AG04450 (cell line): Measurements from ENCODE around the gene MMP21. TPM values are rescaled to one million over a fixed set of nuclear protein-coding genes. Genes with fewer than 3 reads are reported as not detected.

Experiments
- CTCF ChIA-PET: fragments of 300-600, 350-600 bp; formaldehyde crosslinking; extraction: SDS; loops from one replicate; lab custom pipeline; 2022; ENCODE audit warnings: antibody characterized with exemption, inconsistent platforms; lab: Charles Lee
- POLR2A ChIA-PET: fragments of 350-600 bp; formaldehyde crosslinking; extraction: SDS; loops from one replicate; lab custom pipeline; 2021; ENCODE audit warnings: antibody characterized with exemption, inconsistent platforms; lab: Yijun Ruan, JAX
- DNase-seq: peaks from one replicate; pipeline ENCODE4 v3.0.0-alpha.2; 2011; ENCODE audit warnings: low read depth, low spot score
- H3K27ac ChIP-seq: one replicate; pipeline ENCODE4 v1.5.1; 2012; ENCODE audit warnings: low read depth, low read length, control low read depth
- H3K27me3 ChIP-seq: one replicate; pipeline ENCODE4 v1.6.0; 2012; ENCODE audit warnings: low read length; ENCODE audit not compliant: control insufficient read depth, insufficient read depth
- H3K4me3 ChIP-seq: 2 replicates; pipeline ENCODE4 v1.5.1; 2011; ENCODE audit warnings: mild to moderate bottlenecking, low read depth, low read length, control low read depth
- H3K9me3 ChIP-seq: 2 replicates; pipeline ENCODE4 v1.5.1; 2012; ENCODE audit warnings: low read length; ENCODE audit not compliant: control insufficient read depth, insufficient read depth
- polyA minus RNA-seq: library from RNA; depleted of rRNA, polyadenylated mRNA; stranded (reverse); fragments of >200 nt; gene quantifications from 2 replicates; pipeline ENCODE4 v1.2.3, GENCODE V29; 2011; rRNA and poly(A)+ RNA removed
- polyA plus RNA-seq: library from polyadenylated mRNA; depleted of rRNA; stranded (reverse); fragments of >200 nt; gene quantifications from 2 replicates; pipeline ENCODE4 v1.2.3, GENCODE V29; 2011; rRNA removed
- TF ChIP-seq, protein P1 (sequence below): IDR thresholded peaks from 2 replicates; pipeline ENCODE4 v1.5.1; 2011; ENCODE audit warnings: low read depth, low read length, control low read depth, inconsistent platforms

The MMP21 gene
- polyA plus RNA-seq (0.07 TPM in 1 of 2 replicates, not detected in the other), polyA minus RNA-seq (not detected in 2 replicates)

GRCh38 chr10:125775491-125776106, at the start of gene MMP21:
Gene MMP21 (minus strand): TSS chr10:125775821. CDS start chr10:125775821, 0 bp downstream.
- POLR2A ChIA-PET = no interaction called here
- Histone ChIP-seq H3K9me3 (peaks cover 4% of the 10 kb centered on the region; the same call in 1 of the 2 replicates), H3K27me3 (peaks cover 18% of the 10 kb centered on the region), H3K4me3 (no peak within 1 kb of the TSS), H3K27ac (no peak within 1 kb of the TSS)
- no peak for DNase-seq
- CTCF ChIA-PET = no interaction called here
- TF ChIP-seq, protein P1, sequence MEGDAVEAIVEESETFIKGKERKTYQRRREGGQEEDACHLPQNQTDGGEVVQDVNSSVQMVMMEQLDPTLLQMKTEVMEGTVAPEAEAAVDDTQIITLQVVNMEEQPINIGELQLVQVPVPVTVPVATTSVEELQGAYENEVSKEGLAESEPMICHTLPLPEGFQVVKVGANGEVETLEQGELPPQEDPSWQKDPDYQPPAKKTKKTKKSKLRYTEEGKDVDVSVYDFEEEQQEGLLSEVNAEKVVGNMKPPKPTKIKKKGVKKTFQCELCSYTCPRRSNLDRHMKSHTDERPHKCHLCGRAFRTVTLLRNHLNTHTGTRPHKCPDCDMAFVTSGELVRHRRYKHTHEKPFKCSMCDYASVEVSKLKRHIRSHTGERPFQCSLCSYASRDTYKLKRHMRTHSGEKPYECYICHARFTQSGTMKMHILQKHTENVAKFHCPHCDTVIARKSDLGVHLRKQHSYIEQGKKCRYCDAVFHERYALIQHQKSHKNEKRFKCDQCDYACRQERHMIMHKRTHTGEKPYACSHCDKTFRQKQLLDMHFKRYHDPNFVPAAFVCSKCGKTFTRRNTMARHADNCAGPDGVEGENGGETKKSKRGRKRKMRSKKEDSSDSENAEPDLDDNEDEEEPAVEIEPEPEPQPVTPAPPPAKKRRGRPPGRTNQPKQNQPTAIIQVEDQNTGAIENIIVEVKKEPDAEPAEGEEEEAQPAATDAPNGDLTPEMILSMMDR = no peak

DNA sequence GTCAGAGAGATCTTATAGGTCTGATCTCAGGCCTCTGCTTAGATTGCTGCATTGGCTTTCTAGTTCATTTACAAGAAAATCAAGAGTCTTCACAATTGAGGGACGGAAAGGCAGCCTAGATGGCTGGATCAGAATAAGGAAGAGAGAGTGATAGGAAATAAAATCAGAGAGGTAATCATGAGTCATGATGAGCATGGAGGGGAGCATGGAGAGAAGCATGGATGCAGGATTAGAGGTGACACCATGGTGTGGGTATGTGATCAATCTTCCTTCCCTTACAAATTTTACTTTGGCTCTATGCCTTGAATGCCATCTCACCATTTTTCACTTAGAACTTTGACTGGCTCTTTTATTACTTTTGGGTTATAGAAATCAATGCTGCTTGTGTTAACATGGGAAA, 49.1 kb upstream of the MMP21 start:
- DNase-seq = no peak
- no peak overlapping the region for H3K27ac ChIP-seq
- H3K27me3 ChIP-seq = no peaks in the 10 kb centered on the region
- ChIA-PET CTCF (no interaction called here), POLR2A (no interaction called here)
- H3K4me3 ChIP-seq = peak overlapping the region; percentile 96
- TF ChIP-seq, protein P1 = no peak
- no peaks in the 10 kb centered on the region for H3K9me3 ChIP-seq

DNA sequence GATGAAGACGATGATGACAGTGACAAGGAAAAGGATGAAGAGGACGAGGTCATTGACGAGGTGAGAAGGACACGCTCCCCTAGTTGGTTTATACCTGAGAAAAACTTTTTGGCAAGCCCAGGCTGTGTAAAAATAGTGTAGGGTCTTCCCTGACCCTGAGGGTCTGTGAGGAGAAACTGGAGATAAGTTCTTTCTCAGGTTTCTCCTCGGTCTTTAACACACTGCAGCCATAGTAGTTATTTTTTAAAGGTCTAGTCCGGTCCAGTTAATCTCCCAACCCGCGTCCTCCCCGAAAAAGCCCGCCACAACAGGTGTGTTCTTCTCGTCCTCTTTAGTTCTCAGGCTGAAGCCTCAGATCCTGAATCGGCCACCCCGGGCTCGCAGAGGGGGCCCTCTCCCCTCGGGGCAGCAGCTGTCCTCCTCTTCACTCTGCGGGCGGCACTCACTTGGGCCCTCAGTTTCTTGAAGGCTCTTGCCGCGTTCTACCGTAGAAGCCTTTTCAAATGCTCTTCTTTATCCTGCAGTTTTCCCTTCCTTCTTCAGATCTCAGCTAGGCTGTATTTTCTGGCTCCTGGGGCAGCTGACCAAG, 48.1 kb upstream of the MMP21 start:
- TF ChIP-seq, protein P1 = no peak
- CTCF ChIA-PET = no interaction called here
- no peak for DNase-seq

DNA sequence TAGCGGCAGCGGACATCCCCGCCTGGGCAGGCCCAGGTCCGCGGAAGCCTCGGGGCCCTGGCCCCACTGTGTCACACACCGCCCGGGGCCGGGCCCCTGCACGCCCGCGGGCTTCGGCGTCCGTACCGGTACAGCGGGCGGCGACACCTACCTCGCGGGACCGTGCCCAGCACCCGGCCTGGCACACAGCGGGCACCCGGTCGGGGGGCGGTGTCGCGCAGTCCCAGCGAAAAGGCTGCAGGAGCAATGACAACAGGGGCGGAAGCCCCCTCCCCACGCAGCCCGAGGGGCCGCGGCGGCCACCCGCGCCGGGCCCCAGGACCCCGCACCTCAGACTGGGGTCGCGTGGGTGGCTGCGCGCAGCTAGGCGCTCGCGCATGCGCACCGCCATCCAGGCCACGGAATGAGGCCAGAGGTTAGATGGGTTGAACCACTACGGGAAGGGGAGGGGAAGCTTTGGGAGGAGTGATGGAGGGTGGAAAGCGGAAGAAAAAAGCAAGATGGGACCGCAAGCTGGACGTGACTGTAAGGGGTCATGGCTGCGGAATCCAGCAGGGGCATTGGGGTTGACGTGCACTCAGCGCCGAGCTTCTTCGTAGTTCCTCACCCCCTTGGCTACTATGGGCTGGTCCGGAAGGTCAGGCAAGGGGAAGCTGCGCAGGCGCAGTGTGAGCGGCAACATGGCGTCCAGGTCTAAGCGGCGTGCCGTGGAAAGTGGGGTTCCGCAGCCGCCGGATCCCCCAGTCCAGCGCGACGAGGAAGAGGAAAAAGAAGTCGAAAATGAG, 47.4 kb upstream of the MMP21 start, which contains the start of the genes BCCIP and UROS:
TSS of gene BCCIP (plus strand) at position 669 of the 785 bp plus-strand sequence. CDS start at position 681, 12 bp downstream.
TSS of gene UROS (minus strand) at position 381 of the 785 bp plus-strand sequence. CDS start 6,759 bp downstream, outside the sequence.
- DNase-seq = peak; percentile 84
- CTCF ChIA-PET = no interaction called here
- Histone ChIP-seq H3K9me3 (no peaks in the 10 kb centered on the region), H3K27me3 (no peaks in the 10 kb centered on the region), H3K4me3 (peak within 1 kb of the TSS; percentile 96), H3K27ac (peak within 1 kb of the TSS; percentile 97)
- POLR2A ChIA-PET = interaction anchor here (0.6 to 1.3 kb wide), 2 partner anchors 16 to 35 kb away, joined by 3 to 6 read pairs; no protein-coding TSS in a partner anchor
- TF ChIP-seq, protein P1 = no peak

More for the DNA sequence above, 48.1 kb upstream of the MMP21 start:
- H3K4me3 ChIP-seq = peak overlapping the region; percentile 96
- POLR2A ChIA-PET = interaction anchor here (0.6 to 1.3 kb wide), 2 partner anchors 15 to 34 kb away, joined by 3 to 6 read pairs; no protein-coding TSS in a partner anchor
- no peaks in the 10 kb centered on the region for H3K27me3 ChIP-seq
- H3K27ac ChIP-seq = peak overlapping the region; percentile 97
- H3K9me3 ChIP-seq = no peaks in the 10 kb centered on the region
